Subcutaneous abdominal adipose tissue (tissue), 5 donors: ENCODE measurements around the gene UBE2D4.
"Not testable (repeated sequence)": the region's sequence is repeated elsewhere in the genome, so short reads cannot be mapped to it uniquely, and the experiment has no call there.

Source experiments
- H3K27ac ChIP-seq: one replicate; pipeline ENCODE4 v1.7.0; 2013; ENCODE audit warnings: low read depth, mild to moderate bottlenecking, inconsistent platforms, low read length, moderate library complexity
- H3K27me3 ChIP-seq, 5 donors: one replicate each; pipeline ENCODE4 v1.7.0; 2013; ENCODE audit warnings: low read length in 5 of 5, inconsistent platforms in 1 of 5; ENCODE audit not compliant: control insufficient read depth in 5 of 5, insufficient read depth in 4 of 5
- H3K36me3 ChIP-seq, 5 donors: one replicate each; pipeline ENCODE4 v1.7.0; 2013; ENCODE audit warnings: low read length in 5 of 5; ENCODE audit not compliant: control insufficient read depth in 5 of 5, insufficient read depth in 5 of 5
- H3K4me1 ChIP-seq, 5 donors: one replicate each; pipeline ENCODE4 v1.7.0; 2013; ENCODE audit warnings: low read length in 5 of 5, mild to moderate bottlenecking in 3 of 5, moderate library complexity in 1 of 5; ENCODE audit not compliant: control insufficient read depth in 5 of 5, insufficient read depth in 5 of 5
- H3K4me3 ChIP-seq, 5 donors: one replicate each; pipeline ENCODE4 v1.7.0; 2013; ENCODE audit warnings: low read length in 5 of 5, low read depth in 1 of 5
- H3K9ac ChIP-seq, 5 donors: one replicate each; pipeline ENCODE4 v1.7.0; 2013; ENCODE audit warnings: low read length in 5 of 5, mild to moderate bottlenecking in 4 of 5, moderate library complexity in 3 of 5
- H3K9me3 ChIP-seq, 5 donors: one replicate each; pipeline ENCODE4 v1.7.0; 2013; ENCODE audit warnings: low read length in 5 of 5; ENCODE audit not compliant: control insufficient read depth in 5 of 5
- donor health status: healthy.
- donor health status: healthy.
- donor health status: healthy.
- donor health status: healthy.
- donor health status: healthy.

The UBE2D4 gene

GRCh38 chr7:43954524-43955228 lies 28.4 kb downstream of the UBE2D4 start:
- Histone ChIP-seq H3K9me3 (no peaks in the 10 kb centered on the region), H3K36me3 (peaks cover 6 to 48% (median 43%) of the 10 kb centered on the region in 5 donors), H3K4me3 (no peak overlapping the region), H3K4me1 (no peaks in the 10 kb centered on the region), H3K27me3 (no peaks in the 10 kb centered on the region), H3K9ac (no peak overlapping the region), H3K27ac (no peak overlapping the region)

- H3K4me3 ChIP-seq, result no peak overlapping the region
- peaks cover 6 to 43% (median 37%) of the 10 kb centered on the region in 5 donors for H3K36me3 ChIP-seq
- H3K27me3 ChIP-seq, result no peaks in the 10 kb centered on the region
- no peaks in the 10 kb centered on the region for H3K9me3 ChIP-seq
- no peak overlapping the region for H3K27ac ChIP-seq
- no peaks in the 10 kb centered on the region for H3K4me1 ChIP-seq
- H3K9ac ChIP-seq, result no peak overlapping the region
Observed at GRCh38 chr7:43956027-43956426, 29.8 kb downstream of the UBE2D4 start.

DNA sequence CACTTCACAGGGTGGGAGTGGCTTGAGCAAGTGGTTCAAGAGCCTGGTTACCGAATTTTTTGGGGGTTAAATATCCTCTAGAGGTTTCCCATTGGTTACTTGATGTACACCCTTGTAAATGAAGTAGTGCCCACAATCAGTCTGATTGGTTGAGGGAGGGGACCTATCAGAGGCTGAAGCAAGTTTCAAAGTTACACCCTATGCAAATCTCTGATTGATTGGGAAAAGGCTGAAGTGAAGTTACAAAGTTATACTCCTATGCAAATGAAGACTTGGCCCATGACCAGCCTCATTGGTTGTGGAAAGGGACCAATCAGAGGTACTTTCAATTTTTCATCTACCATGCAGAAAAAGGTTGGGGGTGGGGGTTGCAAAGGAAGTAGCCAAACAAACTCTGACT lies 34.7 kb downstream of the UBE2D4 start:
- H3K27me3 ChIP-seq, result no peaks in the 10 kb centered on the region
- H3K4me3 ChIP-seq, result no peak overlapping the region
- peaks cover 0 to 13% (median 4%) of the 10 kb centered on the region in 5 donors for H3K36me3 ChIP-seq
- no peaks in the 10 kb centered on the region for H3K4me1 ChIP-seq
- no peak overlapping the region for H3K9ac ChIP-seq
- no peaks in the 10 kb centered on the region for H3K9me3 ChIP-seq
- H3K27ac ChIP-seq, result no peak overlapping the region

DNA sequence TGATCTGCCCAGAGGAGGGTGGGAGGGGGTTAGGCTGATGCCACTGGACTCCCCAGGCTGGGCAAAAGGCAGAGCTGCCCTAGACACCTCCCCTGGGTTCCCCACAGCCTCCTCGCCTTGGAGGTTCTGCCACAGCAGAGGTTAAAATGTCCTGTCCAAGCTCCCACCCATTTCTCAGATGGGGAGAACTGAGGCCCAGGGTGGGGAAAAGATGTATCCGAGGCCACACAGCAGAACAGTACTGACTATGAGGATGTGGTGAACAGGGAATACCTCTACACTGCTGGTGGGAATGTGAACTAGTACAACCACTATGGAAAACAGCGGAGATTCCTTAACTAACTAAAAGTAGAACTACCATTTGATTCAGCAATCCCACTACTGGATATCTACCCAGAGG lies 40.2 kb downstream of the UBE2D4 start:
- H3K27me3 ChIP-seq, H3K4me3 ChIP-seq, H3K9me3 ChIP-seq, H3K9ac ChIP-seq, H3K4me1 ChIP-seq, H3K27ac ChIP-seq, H3K36me3 ChIP-seq: not testable (repeated sequence)

DNA sequence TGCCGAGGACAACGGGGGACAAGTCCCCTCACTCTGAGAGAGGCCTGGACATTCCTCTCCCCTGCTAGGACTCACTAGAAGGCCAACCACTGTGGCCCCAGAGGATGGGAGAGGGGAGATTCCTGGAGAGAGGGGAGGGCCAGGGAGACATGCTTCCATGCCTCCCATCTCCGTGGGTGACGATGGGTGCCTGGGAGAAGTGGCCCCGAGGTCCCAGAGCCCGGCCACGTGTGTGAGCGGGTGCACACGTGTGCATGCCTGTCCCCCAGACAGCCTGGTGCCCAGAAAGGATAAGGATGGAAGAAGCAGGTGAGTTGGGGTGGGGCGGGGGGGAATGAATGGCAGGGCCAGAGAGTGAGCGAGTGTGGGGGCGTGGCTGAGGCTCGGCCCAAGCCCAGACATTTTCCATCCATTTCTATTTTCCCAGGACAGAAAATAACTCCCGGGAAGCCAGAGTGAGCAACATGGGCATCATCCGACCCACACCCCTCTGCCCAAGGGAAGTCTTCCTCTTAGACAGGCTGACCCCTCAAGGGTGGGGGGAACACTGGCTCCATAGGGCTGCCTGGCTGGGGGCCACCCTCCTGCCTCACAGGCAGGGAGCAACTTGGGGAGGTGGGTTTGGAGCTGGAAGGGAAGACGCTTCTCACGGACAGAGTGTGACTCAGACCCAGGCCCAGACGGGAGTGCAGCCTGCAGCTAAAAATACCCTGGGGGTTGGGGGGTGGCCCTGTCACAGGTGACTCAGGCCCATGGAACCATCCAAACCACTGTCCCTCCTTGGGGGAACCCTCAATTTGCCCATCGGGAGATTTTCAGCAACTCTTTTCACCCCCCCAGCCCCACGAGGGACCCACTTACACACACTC lies 42.2 kb downstream of the UBE2D4 start:
- H3K4me3 ChIP-seq, H3K9ac ChIP-seq, H3K4me1 ChIP-seq, H3K36me3 ChIP-seq, H3K27ac ChIP-seq, H3K27me3 ChIP-seq, H3K9me3 ChIP-seq: not testable (repeated sequence)

GRCh38 chr7:43969586-43969985 lies 43.4 kb downstream of the UBE2D4 start:
- H3K27ac ChIP-seq, H3K4me1 ChIP-seq, H3K4me3 ChIP-seq, H3K9ac ChIP-seq, H3K9me3 ChIP-seq, H3K27me3 ChIP-seq, H3K36me3 ChIP-seq: not testable (repeated sequence)

DNA sequence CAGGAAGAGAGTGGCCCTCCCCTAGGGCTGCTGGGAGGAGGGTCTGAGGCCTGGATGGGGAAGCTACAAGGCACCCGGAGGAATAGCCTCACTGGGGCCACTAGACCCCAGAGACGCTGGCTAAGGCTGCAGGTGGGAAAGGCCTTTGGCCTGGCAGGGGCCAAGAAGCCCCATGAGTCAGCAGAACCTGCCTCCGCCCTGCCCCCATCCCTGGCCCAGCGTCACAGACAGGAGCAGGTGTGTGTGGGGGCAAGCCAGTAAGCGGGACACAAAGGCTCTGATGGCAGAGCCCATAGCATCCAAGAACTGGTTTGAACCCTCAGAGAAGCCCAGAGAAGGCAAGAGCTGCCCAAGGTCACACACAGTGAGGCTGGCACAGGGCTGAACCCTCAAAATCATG lies 44.5 kb downstream of the UBE2D4 start:
- H3K4me1 ChIP-seq, H3K27me3 ChIP-seq: not testable (repeated sequence)

GRCh38 chr7:43974033-43974573 lies 47.9 kb downstream of the UBE2D4 start:
- H3K9me3 ChIP-seq, H3K27ac ChIP-seq, H3K4me1 ChIP-seq, H3K4me3 ChIP-seq, H3K36me3 ChIP-seq, H3K9ac ChIP-seq, H3K27me3 ChIP-seq: not testable (repeated sequence)

More for the DNA sequence above, 44.5 kb downstream of the UBE2D4 start:
- H3K9ac ChIP-seq, H3K27ac ChIP-seq, H3K36me3 ChIP-seq, H3K9me3 ChIP-seq, H3K4me3 ChIP-seq: not testable (repeated sequence)

DNA sequence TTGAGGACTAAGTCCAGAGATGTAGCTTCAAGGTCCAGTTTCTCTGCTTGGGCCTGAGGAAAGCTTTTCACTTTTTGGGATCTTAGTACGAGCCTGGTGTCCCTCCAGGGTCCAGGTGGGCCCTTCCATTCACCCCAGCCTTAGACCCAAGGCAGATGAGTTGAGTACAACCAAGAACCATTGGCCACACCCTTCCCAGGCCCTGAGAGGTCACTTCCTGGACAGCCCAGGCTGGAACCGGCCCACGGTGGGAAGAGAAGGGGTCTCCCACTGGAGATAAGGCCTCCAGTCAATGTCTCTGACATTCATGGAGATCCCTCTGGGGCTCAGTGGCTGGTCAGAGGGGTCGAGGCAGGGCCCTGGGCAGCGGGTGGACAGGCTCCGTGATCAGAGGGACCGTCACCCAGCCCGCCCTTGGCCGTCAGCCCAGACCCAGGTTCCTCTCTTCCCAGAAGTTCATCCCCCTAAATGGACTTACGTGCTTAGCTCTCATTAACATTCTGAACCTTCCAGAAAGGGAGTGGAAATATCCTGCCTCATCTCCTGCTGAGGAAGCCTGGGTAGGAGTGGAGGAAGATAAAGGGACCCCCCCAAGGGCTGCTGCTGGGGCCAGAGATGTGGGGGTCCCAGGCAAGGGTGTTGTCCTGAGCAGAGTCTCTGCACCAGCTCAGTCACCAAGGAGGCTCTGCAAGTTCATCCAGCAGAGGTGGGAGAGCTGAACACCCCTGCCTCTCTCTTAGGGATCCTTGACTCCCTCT lies 48.7 kb downstream of the UBE2D4 start:
- H3K9ac ChIP-seq, H3K4me3 ChIP-seq, H3K27ac ChIP-seq, H3K27me3 ChIP-seq, H3K36me3 ChIP-seq, H3K9me3 ChIP-seq, H3K4me1 ChIP-seq: not testable (repeated sequence)

GRCh38 chr7:43977525-43977924 lies 51.3 kb downstream of the UBE2D4 start:
- Histone ChIP-seq H3K4me1 (peaks cover 0 to 5% (median 3%) of the 10 kb centered on the region in 5 donors), H3K4me3 (no peak overlapping the region), H3K27ac (no peak overlapping the region)

More at GRCh38 chr7:43977525-43977924, 51.3 kb downstream of the UBE2D4 start:
- Histone ChIP-seq H3K27me3 (no peaks in the 10 kb centered on the region), H3K9ac (no peak overlapping the region), H3K36me3 (peaks cover 0 to 4% (median 0%) of the 10 kb centered on the region in 5 donors), H3K9me3 (no peaks in the 10 kb centered on the region)
